Trophoblast cell (in vitro differentiated cells and primary cell): ENCODE results near the gene TINAGL1.

Experiments
- DNase-seq, 2 donors: peaks; one replicate each; pipeline ENCODE4 v3.0.0-alpha.2; 2016
- H2AFZ ChIP-seq: 2 replicates; pipeline ENCODE4 v1.6.1; 2013; ENCODE audit warnings: low read length, moderate library complexity, mild to moderate bottlenecking; ENCODE audit not compliant: insufficient read depth, poor library complexity
- H2AK5ac ChIP-seq: 2 replicates; pipeline ENCODE4 v1.6.1; 2013; ENCODE audit warnings: mild to moderate bottlenecking, low read length
- H2BK120ac ChIP-seq: 2 replicates; pipeline ENCODE4 v1.6.1; 2013; ENCODE audit warnings: low read length, mild to moderate bottlenecking, moderate library complexity; ENCODE audit not compliant: insufficient read depth, poor library complexity
- H2BK12ac ChIP-seq: 2 replicates; pipeline ENCODE4 v1.6.1; 2013; ENCODE audit warnings: mild to moderate bottlenecking, low read length, moderate library complexity
- H2BK5ac ChIP-seq: 2 replicates; pipeline ENCODE4 v1.6.1; 2013; ENCODE audit warnings: low read length, low read depth, moderate library complexity, mild to moderate bottlenecking; ENCODE audit not compliant: poor library complexity
- H3K14ac ChIP-seq: 2 replicates; pipeline ENCODE4 v1.6.1; 2013; ENCODE audit warnings: mild to moderate bottlenecking, low read length
- H3K18ac ChIP-seq: 2 replicates; pipeline ENCODE4 v1.6.1; 2013; ENCODE audit warnings: mild to moderate bottlenecking, low read length
- H3K23ac ChIP-seq: 2 replicates; pipeline ENCODE4 v1.6.1; 2013; ENCODE audit warnings: low read length
- H3K27ac ChIP-seq: 2 replicates; pipeline ENCODE4 v1.5.1; 2013; ENCODE audit warnings: low read depth, mild to moderate bottlenecking, inconsistent platforms, low read length, moderate library complexity
- H3K27me3 ChIP-seq: 2 replicates; pipeline ENCODE4 v1.6.1; 2013; ENCODE audit warnings: inconsistent platforms, mild to moderate bottlenecking, low read length, moderate library complexity; ENCODE audit not compliant: insufficient read depth
- H3K36me3 ChIP-seq, 2 experiments: 1 replicate in 1 of 2; 2 replicates in 1 of 2; pipeline ENCODE4 v1.6.1; 2013; ENCODE audit warnings: low read length in 2 of 2, mild to moderate bottlenecking in 2 of 2, moderate library complexity in 1 of 2; ENCODE audit not compliant: insufficient read depth in 2 of 2, control insufficient read depth in 1 of 2
- H3K4ac ChIP-seq: 2 replicates; pipeline ENCODE4 v1.6.1; 2013; ENCODE audit warnings: low read depth, mild to moderate bottlenecking, low read length, moderate library complexity
- H3K4me1 ChIP-seq, 2 experiments: 1 replicate in 1 of 2; 2 replicates in 1 of 2; pipeline ENCODE4 v1.6.1; 2013; ENCODE audit warnings: low read length in 2 of 2, mild to moderate bottlenecking in 2 of 2, moderate library complexity in 1 of 2; ENCODE audit not compliant: insufficient read depth in 2 of 2, control insufficient read depth in 1 of 2
- H3K4me2 ChIP-seq: 2 replicates; pipeline ENCODE4 v1.6.1; 2013; ENCODE audit warnings: inconsistent platforms, mild to moderate bottlenecking, low read length, moderate library complexity
- H3K4me3 ChIP-seq: 2 replicates; pipeline ENCODE4 v1.5.1; 2013; ENCODE audit warnings: mild to moderate bottlenecking, low read depth, low read length, inconsistent platforms
- H3K79me1 ChIP-seq: one replicate; pipeline ENCODE4 v1.6.1; 2013; ENCODE audit warnings: low read length
- H3K79me2 ChIP-seq: 2 replicates; pipeline ENCODE4 v1.6.1; 2013; ENCODE audit warnings: low read length, mild to moderate bottlenecking; ENCODE audit not compliant: control insufficient read depth, insufficient read depth, poor library complexity
- H3K9ac ChIP-seq: 2 replicates; pipeline ENCODE4 v1.6.1; 2013; ENCODE audit warnings: mild to moderate bottlenecking, low read length
- H3K9me3 ChIP-seq: 2 replicates; pipeline ENCODE4 v1.6.1; 2013; ENCODE audit warnings: low read depth, mild to moderate bottlenecking, control low read depth, inconsistent platforms, low read length; ENCODE audit not compliant: insufficient read depth
- H4K12ac ChIP-seq: 2 replicates; pipeline ENCODE4 v1.6.1; 2013; ENCODE audit warnings: low read depth, mild to moderate bottlenecking, low read length, moderate library complexity
- H4K8ac ChIP-seq: 2 replicates; pipeline ENCODE4 v1.6.1; 2013; ENCODE audit warnings: low read depth, mild to moderate bottlenecking, low read length, moderate library complexity
- H4K91ac ChIP-seq: one replicate; pipeline ENCODE4 v1.6.1; 2013; ENCODE audit warnings: low read depth, mild to moderate bottlenecking, low read length, moderate library complexity
- WGBS: extraction: QIAGEN DNeasy Blood & Tissue Kit; methylation state at CpG from one replicate; pipeline ENCODE4 v1.1.7; 2013; ENCODE audit warnings: missing lambda C conversion rate; ENCODE audit not compliant: insufficient read length, insufficient coverage; ENCODE audit errors: extremely low coverage; 5-methylcytosine and 5-hydroxymethylcytosine counted together

The TINAGL1 gene

GRCh38 chr1:31625561-31626222, 49.4 kb downstream of the TINAGL1 start:
- no peak overlapping the region for H3K23ac ChIP-seq
- H3K9me3 ChIP-seq, result peaks cover 4% of the 10 kb centered on the region
- H3K4me1 ChIP-seq, result peaks cover 50 to 53% of the 10 kb centered on the region in 2 experiments
- no peak overlapping the region for H3K4me3 ChIP-seq
- peak overlapping the region; percentile 91 for H3K18ac ChIP-seq
- peak overlapping the region; percentile 20 for H3K4me2 ChIP-seq
- H3K4ac ChIP-seq, result peak overlapping the region; percentile 84
- peak overlapping the region; percentile 17 for H2AFZ ChIP-seq
- H4K8ac ChIP-seq, result peak overlapping the region; percentile 83
- peak overlapping the region; percentile 91 for H3K14ac ChIP-seq
- peaks cover 16 to 21% of the 10 kb centered on the region in 2 experiments for H3K36me3 ChIP-seq
- peak overlapping the region; percentile 95 for H2BK5ac ChIP-seq
- H4K12ac ChIP-seq, result peak overlapping the region; percentile 54
- H3K9ac ChIP-seq, result no peak overlapping the region
- no peaks in the 10 kb centered on the region for H3K27me3 ChIP-seq
- peak overlapping the region; percentile 96 for H2BK120ac ChIP-seq
- H3K79me1 ChIP-seq, result peaks cover 54% of the 10 kb centered on the region
- H2AK5ac ChIP-seq, result peak overlapping the region; percentile 89
- DNase-seq, result peak; percentile 35 to 60
- no CpG with 5 or more reads among the region's 4 CpGs for WGBS
- H2BK12ac ChIP-seq, result peak overlapping the region; percentile 94
- peak overlapping the region; percentile 91 for H3K27ac ChIP-seq
- peak overlapping the region; percentile 96 for H4K91ac ChIP-seq
- H3K79me2 ChIP-seq, result peaks cover 19% of the 10 kb centered on the region

- DNase-seq, result peak; percentile 81 to 84
- peak overlapping the region; percentile 91 for H3K14ac ChIP-seq
- peaks cover 52 to 56% of the 10 kb centered on the region in 2 experiments for H3K4me1 ChIP-seq
- H3K9ac ChIP-seq, result no peak overlapping the region
- H2BK120ac ChIP-seq, result peak overlapping the region; percentile 96
- peak overlapping the region; percentile 11 for H3K4me2 ChIP-seq
- no CpG with 5 or more reads among the region's 23 CpGs for WGBS
- H4K8ac ChIP-seq, result peak overlapping the region; percentile 83
- peak overlapping the region; percentile 17 for H2AFZ ChIP-seq
- peak overlapping the region; percentile 91 for H3K18ac ChIP-seq
- peaks cover 19% of the 10 kb centered on the region for H3K79me2 ChIP-seq
- H3K27me3 ChIP-seq, result no peaks in the 10 kb centered on the region
- no peak overlapping the region for H3K4me3 ChIP-seq
- peak overlapping the region; percentile 97 for H4K91ac ChIP-seq
- H2BK12ac ChIP-seq, result peak overlapping the region; percentile 95
- H2BK5ac ChIP-seq, result peak overlapping the region; percentile 95
- H3K79me1 ChIP-seq, result peaks cover 56% of the 10 kb centered on the region
- peaks cover 2% of the 10 kb centered on the region for H3K9me3 ChIP-seq
- peak overlapping the region; percentile 98 for H2AK5ac ChIP-seq
- H3K4ac ChIP-seq, result peak overlapping the region; percentile 84
- no peak overlapping the region for H3K23ac ChIP-seq
- peak overlapping the region; percentile 91 for H3K27ac ChIP-seq
- H3K36me3 ChIP-seq, result peaks cover 21 to 24% of the 10 kb centered on the region in 2 experiments
- peak overlapping the region; percentile 54 for H4K12ac ChIP-seq
Observed at GRCh38 chr1:31626223-31627207, 50.2 kb downstream of the TINAGL1 start.

GRCh38 chr1:31627301-31627929, 51.1 kb downstream of the TINAGL1 start:
- Histone ChIP-seq H3K27ac (peak overlapping the region; percentile 91), H2BK120ac (peak overlapping the region; percentile 94), H3K14ac (peak overlapping the region; percentile 90), H2AFZ (no peak overlapping the region), H2BK5ac (peak overlapping the region; percentile 95), H3K23ac (no peak overlapping the region), H3K4me2 (no peak overlapping the region), H3K9ac (peak overlapping the region; percentile 41), H3K18ac (peak overlapping the region; percentile 79), H3K9me3 (peaks cover 2% of the 10 kb centered on the region), H2BK12ac (peak overlapping the region; percentile 95), H4K12ac (peak overlapping the region; percentile 31), H3K4ac (peak overlapping the region; percentile 64), H3K4me1 (peaks cover 52 to 61% of the 10 kb centered on the region in 2 experiments), H2AK5ac (peak overlapping the region; percentile 98), H3K27me3 (no peaks in the 10 kb centered on the region), H3K79me2 (peaks cover 19% of the 10 kb centered on the region), H4K8ac (peak overlapping the region; percentile 82), H3K79me1 (peaks cover 57% of the 10 kb centered on the region), H3K36me3 (peaks cover 30 to 33% of the 10 kb centered on the region in 2 experiments), H3K4me3 (no peak overlapping the region), H4K91ac (peak overlapping the region; percentile 97)
- no CpG with 5 or more reads among the region's 13 CpGs for WGBS
- DNase-seq, result no peak
